ENCODE data around the gene STAC3.

DNA sequence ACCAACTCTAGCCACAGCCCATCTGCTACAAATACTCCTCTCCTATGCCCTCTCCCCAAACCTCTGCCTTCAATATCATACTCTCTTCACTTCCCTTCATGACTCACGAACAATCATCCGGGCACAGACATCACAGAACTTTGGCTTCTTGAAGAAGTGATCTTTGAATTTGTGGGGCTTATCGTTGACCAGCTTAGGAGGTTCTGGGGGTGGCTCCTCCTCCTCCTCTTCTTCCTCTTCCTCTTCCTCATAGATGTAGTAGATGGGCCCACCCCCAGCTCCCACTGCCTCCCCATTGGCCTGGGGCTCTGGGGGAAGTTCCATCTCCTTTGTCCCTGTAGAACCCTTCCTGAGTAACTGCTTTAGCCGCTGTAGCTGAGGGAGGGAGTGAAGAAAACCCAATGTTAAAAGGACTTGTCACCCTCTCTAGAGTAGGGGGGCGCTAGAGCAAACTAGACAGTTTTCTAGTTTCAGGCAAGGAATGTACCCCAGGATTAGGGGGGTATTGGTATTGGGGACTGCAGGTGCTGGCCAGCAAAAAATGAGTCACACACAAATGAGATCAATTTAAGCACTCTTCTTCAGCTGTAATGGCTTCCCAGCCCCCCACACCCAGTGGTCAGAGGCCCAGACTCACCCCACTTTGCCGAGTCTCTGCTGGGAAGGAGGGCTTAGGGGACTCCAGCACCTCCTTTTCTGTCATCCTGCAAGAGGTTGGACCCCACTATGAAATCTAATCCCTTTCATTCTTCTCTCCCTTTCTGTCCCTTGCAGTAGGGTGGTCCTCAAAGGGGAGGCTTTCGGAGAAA, 1.8 kb downstream of the STAC3 start:
- TF ChIP-seq, protein P1, sequence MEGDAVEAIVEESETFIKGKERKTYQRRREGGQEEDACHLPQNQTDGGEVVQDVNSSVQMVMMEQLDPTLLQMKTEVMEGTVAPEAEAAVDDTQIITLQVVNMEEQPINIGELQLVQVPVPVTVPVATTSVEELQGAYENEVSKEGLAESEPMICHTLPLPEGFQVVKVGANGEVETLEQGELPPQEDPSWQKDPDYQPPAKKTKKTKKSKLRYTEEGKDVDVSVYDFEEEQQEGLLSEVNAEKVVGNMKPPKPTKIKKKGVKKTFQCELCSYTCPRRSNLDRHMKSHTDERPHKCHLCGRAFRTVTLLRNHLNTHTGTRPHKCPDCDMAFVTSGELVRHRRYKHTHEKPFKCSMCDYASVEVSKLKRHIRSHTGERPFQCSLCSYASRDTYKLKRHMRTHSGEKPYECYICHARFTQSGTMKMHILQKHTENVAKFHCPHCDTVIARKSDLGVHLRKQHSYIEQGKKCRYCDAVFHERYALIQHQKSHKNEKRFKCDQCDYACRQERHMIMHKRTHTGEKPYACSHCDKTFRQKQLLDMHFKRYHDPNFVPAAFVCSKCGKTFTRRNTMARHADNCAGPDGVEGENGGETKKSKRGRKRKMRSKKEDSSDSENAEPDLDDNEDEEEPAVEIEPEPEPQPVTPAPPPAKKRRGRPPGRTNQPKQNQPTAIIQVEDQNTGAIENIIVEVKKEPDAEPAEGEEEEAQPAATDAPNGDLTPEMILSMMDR (conservative IDR thresholded peaks at IDR 0.05 in 1 of 2, IDR thresholded peaks at IDR 0.05 in 1 of 2; ENCODE audit: low read depth in 1 of 2, low read length in 2 of 2), result no peak
- no peak for TF ChIP-seq EZH2 (IDR thresholded peaks at IDR 0.05; ENCODE audit: low read length, missing control alignments)
